ENCODE results near the gene OSBPL5.
"Not testable (repeated sequence)": the region's sequence is repeated elsewhere in the genome, so short reads cannot be mapped to it uniquely, and the experiment has no call there.

Gene OSBPL5

GRCh38 chr11:3169255-3170043 lies 4.3 kb upstream of the OSBPL5 start (continued):
- TF ChIP-seq ZNF76 (tag by site-specific recombination; IDR thresholded peaks at IDR 0.05; ENCODE audit: borderline replicate concordance, low read depth) (no peak), PRDM1 (tag by site-specific recombination; IDR thresholded peaks at IDR 0.05) (no peak), ZBTB21 (tag by site-specific recombination; IDR thresholded peaks at IDR 0.05) (no peak)

GRCh38 chr11:3168742-3169254 lies 3.7 kb upstream of the OSBPL5 start:
- not testable (repeated sequence) for H3K36me3 ChIP-seq (ENCODE audit: control insufficient read depth in 2 of 2, insufficient read depth in 1 of 2, low read length in 2 of 2); H3K4me1 ChIP-seq (ENCODE audit: control insufficient read depth, insufficient read depth, low read length); H3K4me3 ChIP-seq (ENCODE audit: low read depth, low read length); H3K9me3 ChIP-seq (ENCODE audit: control insufficient read depth, insufficient read depth, low read depth, low read length); H3K27ac ChIP-seq (ENCODE audit: extremely low read depth, low read depth, low read length)
- ChIA-PET POLR2A (interaction anchor here (0.9 to 1.0 kb wide), 2 partner anchors 8 to 22 kb away, joined by 3 to 4 read pairs; no protein-coding TSS in a partner anchor), CTCF (interaction anchor here (0.6 to 1.2 kb wide), 3 partner anchors 16 to 420 kb away, joined by 3 to 7 read pairs (median 6); no protein-coding TSS in a partner anchor)

DNA sequence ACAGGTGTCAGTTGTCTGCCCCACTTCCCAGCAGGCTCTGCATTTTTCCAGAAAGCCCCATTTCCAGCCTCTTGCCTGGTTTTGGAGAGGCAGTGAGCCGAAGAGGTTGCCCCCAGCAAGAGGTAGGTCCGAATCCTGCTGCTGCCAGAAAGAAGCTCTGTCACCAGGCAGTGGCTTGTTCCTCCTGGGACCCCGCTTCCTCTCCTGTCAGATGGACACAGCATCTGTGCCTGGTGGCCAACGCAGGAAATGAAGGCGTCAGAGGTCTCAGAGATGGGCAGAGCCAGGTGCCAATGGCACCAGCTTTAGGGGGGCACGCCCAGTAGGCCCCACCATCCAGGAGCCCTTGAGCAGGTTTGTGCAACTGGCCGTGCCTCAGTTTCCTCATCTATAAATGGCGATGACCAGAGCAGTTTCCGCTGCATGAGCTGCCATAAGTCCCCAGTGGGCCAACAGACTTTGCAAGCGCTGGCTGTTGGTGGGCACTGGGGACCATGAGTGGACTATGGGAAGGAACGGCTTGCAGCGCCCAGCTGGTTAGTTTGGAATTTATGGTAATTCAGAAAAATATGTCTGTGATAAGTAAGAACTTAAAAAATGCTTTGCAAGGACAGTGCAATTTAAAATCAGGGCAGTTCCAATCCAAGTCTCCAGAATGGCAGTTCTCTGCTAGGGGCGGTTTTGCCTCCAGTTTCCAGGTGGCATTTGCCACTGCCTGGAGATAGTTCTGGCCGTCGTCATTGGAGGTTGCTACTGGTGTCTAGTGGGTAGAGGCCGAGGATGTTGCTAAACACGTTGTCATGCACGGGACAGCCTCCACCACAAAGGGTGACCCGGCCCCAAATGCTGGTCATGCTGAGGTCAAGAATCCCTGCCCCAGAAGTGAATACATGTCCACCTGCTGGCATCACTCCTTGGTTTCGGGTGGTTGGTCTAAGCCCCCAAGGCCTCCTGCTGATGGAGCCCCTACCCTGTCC lies 2.3 kb upstream of the OSBPL5 start:
- no peaks in the 10 kb centered on the region for H3K9me3 ChIP-seq (ENCODE audit: control insufficient read depth, insufficient read depth, low read depth, low read length)
- H3K4me1 ChIP-seq (ENCODE audit: control insufficient read depth, insufficient read depth, low read length): no peaks in the 10 kb centered on the region
- ChIA-PET POLR2A (no interaction called here), CTCF (interaction anchor here (0.9 kb wide), 1 partner anchor 13 kb away, joined by 3 read pairs; no protein-coding TSS in a partner anchor)
- H3K27ac ChIP-seq (ENCODE audit: extremely low read depth, low read depth, low read length): no peak overlapping the region
- no peak for TF ChIP-seq SCRT2 (tag by site-specific recombination; IDR thresholded peaks at IDR 0.05)
- TF ChIP-seq ZNF621 (tag by site-specific recombination; IDR thresholded peaks at IDR 0.05): no peak
- TF ChIP-seq ZNF518A (tag by site-specific recombination; conservative IDR thresholded peaks at IDR 0.05; ENCODE audit: low read depth): no peak
- TF ChIP-seq ZNF670 (tag by site-specific recombination; IDR thresholded peaks at IDR 0.05; ENCODE audit: low read depth): no peak
- TF ChIP-seq ZNF274 (IDR thresholded peaks at IDR 0.05; ENCODE audit: low read length): no peak
- no peak for TF ChIP-seq ZNF274 (tag by site-specific recombination; IDR thresholded peaks at IDR 0.05; ENCODE audit: borderline replicate concordance)
- TF ChIP-seq, protein P1, sequence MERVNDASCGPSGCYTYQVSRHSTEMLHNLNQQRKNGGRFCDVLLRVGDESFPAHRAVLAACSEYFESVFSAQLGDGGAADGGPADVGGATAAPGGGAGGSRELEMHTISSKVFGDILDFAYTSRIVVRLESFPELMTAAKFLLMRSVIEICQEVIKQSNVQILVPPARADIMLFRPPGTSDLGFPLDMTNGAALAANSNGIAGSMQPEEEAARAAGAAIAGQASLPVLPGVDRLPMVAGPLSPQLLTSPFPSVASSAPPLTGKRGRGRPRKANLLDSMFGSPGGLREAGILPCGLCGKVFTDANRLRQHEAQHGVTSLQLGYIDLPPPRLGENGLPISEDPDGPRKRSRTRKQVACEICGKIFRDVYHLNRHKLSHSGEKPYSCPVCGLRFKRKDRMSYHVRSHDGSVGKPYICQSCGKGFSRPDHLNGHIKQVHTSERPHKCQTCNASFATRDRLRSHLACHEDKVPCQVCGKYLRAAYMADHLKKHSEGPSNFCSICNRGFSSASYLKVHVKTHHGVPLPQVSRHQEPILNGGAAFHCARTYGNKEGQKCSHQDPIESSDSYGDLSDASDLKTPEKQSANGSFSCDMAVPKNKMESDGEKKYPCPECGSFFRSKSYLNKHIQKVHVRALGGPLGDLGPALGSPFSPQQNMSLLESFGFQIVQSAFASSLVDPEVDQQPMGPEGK (tag by site-specific recombination; IDR thresholded peaks at IDR 0.05): no peak
- no peak for TF ChIP-seq PRDM4 (tag by site-specific recombination; IDR thresholded peaks at IDR 0.05)
- TF ChIP-seq KLF8 (tag by site-specific recombination; IDR thresholded peaks at IDR 0.05): no peak
- H3K4me3 ChIP-seq (ENCODE audit: low read depth, low read length): no peak overlapping the region
- H3K36me3 ChIP-seq (ENCODE audit: control insufficient read depth in 2 of 2, insufficient read depth in 1 of 2, low read length in 2 of 2): no peaks in the 10 kb centered on the region

All from HEK293 (cell line).